Hepatic stellate cell (primary cell): Measurements from ENCODE around the gene IL1R1.
A peak's percentile ranks its signal among the peaks of the same experiment; 100 is the strongest.
"Not testable (repeated sequence)": the region's sequence is repeated elsewhere in the genome, so short reads cannot be mapped to it uniquely, and the experiment has no call there.

Experiments
- DNase-seq: peaks from one replicate; pipeline ENCODE4 v3.0.0; 2011; ENCODE audit warnings: low spot score

Gene IL1R1

DNA sequence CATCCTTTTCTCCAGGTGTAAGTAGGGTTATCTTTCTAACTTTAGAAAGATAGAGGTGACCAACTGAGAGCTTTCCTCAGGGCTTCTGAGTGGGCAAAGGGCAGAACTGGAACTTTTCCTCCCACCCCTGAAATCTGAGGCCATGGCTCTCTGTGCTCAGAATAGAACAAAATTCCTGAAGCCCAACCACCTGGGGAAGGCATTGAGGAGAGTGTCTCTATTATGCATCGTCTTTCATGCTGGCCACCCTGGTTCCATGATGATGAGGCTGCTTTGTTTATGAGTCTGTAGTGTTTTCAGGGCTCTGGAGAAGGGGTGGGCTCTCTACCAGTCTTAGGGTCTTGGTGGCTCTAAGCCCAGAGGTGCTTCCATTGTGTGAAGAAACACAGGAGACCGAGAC lies 30.7 kb upstream of the IL1R1 start:
- no peak for DNase-seq

DNA sequence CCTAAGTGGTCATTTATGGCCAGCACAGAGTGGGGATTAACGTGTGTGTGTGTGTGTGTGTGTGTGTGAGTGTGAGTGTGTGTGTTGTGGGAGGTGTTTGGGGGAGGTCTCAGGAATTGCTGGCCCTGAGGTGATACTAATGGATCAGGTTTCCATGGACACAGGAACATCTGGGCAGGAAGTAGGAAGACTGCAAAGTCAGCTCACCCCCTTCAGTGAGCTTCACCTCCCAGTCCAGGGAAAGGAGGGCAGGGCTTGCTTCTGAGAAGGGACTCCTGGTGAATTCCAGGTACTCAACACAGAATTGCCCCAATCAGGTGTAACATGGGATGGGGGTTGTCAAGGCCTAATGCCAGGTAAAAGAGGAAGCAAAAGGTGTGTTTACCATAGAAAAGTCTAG lies 30.3 kb upstream of the IL1R1 start:
- no peak for DNase-seq

DNA sequence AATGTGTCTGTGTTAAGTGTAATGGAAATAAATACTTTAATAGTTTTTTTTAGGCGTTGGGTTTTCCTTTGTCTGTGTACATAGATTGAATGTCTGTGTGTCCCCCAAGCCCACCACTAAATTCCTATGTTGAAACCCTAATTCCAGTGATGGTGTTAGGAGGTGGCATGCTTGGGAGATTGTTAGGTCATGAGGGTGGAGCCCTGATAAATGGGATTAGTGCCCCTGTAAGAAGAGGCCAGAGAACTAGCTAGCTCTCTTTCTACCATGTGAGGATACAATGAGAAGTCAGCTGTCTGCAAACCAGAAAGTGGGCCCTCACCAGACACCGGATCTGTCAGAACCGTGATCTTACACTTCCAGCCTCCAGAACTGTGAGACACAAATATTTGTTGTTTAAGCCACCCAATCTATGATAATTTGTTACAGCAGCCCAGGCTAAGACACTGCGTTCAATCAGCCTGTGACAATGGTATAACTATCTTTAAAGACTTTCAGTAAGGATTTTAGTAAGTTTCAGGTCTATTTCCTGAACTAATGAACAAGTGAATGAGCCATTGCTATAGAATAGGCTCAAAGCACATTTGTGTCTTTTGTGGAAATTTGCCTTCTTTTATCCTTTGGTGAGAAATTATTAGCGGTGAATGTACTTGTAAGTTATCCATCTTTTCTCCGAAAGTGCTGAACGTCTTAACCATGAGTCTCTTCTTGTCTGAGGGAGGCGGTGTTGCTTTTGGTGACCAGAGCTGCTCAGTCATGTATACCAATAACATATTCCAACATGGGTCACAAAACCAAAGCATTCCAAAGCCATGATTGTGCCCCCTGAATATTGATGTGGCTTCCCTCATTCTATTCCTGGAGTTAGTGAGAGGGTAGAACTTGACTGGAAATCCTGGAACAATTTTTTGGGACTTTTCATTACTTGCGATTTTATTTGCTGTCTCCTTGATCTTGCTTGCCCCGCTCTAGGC lies 29.6 kb upstream of the IL1R1 start:
- DNase-seq = peak; percentile 71

DNA sequence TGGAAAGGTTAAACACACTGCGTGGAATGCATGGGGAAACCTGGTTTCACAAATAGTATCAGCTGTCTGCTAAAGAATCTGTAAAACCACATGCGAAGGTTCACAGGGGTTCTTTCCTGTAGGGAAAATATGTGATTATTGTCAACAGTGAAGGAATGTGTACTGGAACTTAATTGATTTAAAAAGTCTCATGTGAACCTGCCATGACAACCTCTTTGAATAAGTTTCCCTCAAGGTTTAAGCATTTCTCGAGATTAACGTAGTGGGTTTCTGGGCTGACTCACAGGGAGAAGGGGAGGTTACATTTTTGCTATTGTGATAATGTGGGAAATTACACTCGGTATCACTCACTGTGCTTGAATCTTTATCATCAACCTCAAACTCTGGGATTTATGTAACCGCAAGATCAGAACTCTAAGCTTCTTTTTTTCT lies 28.2 kb upstream of the IL1R1 start:
- peak; percentile 29 for DNase-seq

DNA sequence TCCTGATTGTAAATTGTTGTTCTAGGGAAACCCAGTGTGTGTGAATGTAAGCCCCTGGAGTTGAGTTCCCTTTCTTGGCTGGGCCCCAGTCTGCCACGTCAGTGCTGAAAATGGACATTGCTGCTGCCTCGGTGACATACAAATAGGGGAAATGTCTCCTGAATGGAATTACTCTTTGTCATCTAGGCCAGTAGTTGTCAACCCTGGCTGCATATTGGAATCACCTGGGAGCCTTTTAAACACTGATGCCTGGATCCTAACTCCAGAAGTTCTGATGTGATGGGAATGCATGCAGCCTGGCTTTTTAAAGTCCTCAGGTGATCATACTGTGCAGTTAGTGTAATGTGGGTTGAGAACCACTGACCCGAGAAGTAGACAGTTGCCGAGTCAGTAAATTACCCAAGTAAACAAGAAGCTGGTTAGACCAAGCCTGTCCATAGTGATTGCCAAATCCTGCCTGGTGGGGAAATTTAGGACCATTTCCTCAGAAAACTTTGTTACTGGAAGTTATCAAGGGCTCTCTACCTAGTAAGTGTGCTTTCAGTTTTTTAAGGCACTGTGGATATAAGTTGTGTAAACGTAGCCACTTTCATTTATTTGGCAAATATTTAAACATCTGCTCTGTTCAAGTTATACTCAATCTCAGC lies 27.6 kb upstream of the IL1R1 start:
- DNase-seq = no peak

DNA sequence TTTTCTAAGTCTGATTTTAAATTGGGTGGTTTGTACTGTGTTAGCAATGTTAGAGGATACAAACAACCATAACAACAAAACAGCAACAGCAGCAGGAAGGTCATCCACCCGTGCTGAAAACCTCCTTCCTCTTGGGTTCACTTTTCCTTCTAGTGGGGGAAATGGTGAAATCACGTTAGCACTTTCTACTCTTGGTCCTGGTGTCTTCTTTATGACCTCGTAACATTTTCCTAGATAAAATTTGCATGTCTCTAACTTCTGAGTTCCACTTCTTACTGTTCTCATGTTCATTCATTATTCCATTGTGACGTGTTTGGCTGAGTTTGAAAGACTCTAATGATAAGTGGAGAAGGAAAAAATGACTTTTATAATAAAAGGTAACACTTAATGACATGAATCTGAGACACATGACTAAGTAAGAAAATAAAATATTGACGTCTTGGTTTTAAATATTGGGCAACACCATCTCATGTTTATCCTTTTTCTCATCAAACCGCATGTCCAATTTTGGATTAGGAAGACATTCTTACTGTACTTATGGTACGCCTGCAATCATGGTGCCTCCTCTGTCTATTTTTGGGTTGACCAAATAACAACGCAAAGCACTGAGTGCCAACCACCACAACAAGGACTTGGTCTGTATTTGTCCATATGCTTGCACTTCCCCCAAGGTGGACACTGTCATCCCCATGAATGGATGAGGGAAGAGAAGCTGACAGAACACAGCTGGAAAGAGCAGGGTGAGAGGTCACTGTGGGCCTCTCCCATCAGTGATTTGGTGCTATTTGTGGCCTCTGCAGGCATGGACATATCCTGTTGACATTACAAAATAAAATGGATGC lies 25.7 kb upstream of the IL1R1 start:
- DNase-seq = no peak

DNA sequence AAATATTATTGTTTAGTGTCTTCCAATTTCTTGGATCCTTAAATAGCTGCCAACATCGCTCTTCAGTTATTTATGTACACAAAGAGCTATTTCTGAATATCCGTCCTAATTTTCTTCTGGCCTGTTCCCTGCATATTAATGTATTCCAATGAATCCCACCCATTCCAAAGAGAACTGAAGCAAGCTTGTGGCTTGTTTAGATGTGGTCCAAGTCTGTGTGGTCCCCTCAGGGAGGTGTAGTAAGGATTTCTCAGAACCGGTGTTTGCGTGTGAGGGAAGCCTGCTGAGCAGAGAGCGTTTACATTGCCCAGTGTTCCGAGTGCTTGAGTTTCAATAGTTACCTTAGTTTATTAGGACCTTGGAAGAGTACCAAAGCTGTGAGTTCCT lies 25.1 kb upstream of the IL1R1 start:
- no peak for DNase-seq

DNA sequence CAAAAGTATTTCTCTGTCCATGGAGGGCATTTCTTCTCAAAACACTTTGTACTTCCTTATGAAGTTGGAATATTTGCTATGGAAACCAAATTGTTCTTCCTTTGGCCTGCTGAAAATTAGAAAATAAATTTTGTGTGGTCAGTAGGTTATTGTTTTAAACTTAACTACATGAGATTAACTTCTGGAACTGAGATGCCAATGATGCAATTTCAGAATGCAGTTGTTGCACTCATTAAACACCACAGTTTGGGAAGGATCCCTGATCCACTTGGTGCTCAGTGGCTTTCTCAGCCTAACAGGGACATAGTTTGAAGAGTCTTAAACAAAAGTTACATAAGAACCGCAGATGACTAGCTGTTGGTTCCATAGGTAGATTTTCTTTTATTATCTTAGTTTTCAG lies 23.3 kb upstream of the IL1R1 start:
- DNase-seq = no peak

DNA sequence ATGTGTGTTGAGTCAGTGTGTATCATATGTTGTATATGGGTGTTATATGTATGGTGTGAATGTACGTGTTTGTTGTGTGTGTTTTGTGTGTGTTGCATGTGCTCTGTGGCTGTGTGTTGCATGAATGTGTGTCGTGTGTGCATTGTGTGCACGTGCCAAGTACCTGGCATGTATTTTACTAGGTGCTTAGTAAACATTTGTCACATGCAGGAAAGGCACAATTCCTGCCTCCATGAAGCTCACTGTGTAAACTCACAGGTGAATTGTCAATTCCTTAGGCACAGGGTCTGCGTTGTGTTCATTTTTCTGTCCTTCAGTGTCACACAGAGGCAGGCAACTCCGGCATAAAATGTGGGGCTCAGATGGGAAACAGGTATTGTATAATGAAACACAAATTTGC lies 22.3 kb upstream of the IL1R1 start:
- no peak for DNase-seq

DNA sequence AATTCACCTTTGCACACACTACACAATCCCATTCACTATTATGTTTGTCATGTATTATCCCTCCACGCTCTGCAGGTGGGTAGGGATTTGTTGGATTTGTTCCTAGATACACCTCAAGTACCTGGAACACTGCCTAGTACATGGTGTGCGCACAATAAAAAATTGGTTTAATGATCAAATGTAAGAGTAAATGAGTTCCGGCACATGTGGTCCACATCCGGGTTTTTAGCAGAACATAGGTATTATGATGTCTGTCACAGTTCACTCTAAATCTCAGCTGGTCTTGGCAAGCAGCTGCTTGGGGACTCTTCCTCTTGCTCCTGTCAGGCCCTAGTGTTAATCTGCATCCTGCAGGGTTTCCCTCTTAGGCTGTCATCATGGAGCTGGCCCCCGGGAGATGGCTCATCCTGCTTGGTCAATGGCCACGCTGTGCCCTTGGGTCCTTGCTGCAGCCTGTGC lies 21.8 kb upstream of the IL1R1 start:
- no peak for DNase-seq

DNA sequence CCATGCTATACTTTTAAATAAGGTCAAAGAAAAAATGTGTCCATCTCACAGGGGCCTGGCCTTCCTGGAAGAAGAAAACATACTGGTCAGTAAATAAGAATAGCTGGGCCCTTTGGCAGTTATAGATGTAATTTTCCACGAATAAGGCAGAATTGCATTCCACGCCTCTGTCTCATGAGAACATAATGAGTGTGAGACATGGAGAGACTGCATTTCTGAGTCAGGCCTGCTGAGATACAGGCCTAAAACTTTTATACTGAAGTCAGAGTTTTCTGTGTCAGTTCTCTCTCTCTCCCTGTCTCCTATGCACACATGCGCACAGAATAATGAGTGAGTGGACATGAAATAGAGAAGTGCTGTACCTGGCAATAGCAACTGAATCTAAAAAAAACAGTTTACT lies 20.4 kb upstream of the IL1R1 start:
- peak; percentile 63 for DNase-seq

DNA sequence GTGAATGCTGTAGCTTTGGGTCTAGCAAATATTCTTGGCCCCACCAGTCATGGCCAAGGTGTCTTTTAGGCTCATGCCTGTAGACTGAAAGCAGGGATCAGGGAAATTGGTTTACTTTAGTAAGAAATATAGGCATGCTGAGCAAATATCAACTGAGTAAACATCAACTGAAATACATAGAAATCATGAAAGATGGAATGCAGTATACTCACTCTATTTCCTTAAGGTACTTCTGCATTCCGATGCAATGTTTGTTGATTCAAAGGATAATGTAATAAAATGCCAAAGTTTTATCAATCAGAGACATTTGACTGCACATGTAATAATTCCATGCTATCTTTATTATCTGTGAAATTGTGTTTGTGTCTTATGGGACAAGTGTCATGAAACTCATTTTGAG lies 19.6 kb upstream of the IL1R1 start:
- no peak for DNase-seq

DNA sequence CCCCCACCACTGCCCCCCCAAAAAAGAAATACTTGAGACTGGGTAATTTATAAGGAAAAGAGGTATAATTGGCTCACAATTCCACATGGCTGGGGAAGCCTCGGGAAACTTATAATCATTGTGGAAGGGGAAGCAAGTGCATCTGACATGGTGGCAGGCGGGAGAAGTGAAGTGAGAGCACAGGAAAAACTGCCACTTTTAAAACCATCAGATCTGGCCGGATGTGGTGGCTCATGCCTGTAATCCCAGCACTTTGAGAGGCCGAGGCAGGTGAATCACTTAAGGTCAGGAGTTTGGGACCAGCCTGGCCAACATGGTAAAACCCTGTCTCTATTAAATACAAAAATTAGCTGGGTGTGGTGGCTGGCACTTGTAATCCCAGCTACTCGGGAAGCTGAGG lies 18.1 kb upstream of the IL1R1 start:
- DNase-seq = not testable (repeated sequence)

DNA sequence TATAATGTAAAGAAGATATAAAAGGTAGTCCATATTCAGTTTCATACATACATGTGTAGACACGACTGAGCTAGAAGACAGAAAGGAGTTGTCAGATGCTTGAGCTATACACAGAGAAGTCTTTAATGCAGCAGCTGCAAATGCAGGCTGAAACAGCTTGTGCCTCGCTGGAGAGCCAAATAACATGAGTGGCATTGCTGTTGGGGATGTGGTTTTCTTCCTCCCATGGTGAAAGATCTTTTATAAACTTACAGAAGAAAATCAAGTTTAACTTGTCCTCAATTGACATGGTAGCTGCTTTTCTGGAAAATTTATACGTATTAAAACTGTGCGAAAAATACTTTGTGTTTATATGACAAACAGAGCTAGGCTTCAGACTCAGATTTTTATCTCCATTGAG lies 16.4 kb upstream of the IL1R1 start:
- DNase-seq = no peak

DNA sequence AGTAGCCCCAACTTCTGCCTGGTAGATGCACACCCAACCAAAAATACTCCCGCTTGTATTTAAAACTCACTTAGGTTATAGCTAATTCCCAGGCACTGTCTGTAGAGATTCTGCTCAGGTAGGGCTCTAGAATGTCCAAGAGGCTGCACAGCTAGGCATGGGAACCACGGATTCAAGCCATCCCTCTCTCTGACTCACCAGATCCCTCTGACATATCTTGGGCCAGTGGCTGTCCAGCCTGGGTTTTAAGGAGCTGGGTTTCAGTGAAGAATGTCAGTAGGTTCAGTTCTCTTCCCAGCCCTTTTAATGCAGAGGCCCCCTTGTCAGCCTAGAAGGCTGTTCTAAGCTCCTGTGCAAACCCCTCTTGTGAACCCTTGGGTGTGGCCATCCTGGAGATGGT lies 15.9 kb upstream of the IL1R1 start:
- no peak for DNase-seq

DNA sequence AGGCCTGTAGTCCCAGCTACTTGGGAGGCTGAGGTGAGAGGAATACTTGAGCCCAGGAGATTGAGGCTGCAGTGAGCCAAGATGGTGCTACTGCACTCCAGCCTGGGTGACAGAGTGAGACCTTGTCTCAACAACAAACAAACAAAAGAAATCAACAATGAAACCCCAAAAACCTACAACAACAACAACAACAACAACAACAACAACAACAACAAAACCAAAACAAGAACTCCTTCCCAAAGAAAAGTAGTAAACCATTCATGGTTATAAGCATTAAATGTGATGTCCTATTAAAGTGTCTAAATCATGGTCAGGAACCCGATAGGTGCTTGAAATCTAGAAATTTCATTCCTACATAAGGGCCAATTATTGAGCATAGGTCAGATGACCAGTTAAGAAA lies 13.5 kb upstream of the IL1R1 start:
- no peak for DNase-seq

DNA sequence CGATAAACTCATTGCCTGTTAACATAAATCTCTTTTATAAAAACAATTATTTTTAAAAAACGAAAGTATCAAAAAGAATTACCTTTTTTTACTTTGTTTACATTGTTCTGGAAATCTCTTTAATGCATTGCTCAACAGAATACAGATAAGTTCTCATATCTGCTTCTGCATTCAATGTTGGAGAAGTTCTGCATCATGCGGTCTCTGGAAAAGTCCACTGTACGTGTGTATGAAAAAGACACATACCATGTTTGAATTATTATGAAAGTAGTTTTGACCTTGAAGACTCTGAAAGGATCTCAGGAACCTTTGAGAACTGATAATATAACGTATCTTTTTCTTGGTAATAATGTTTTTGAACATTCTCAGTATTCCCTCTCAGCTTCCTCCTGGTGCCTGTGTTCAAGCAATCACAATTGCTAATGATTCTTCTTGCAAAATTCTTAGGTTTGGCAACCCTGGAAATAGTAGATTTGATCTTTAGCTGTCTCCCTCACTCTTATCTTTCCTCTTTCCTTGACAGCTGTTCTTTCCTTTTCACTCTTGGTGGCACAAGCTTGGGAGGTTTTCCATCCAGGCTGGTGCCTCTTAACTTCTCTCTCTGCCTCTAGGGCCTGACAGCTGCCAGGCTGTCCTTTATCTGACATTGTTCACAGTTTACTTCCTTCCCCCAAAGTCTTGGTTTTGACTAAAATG lies 12.4 kb upstream of the IL1R1 start:
- no peak for DNase-seq

DNA sequence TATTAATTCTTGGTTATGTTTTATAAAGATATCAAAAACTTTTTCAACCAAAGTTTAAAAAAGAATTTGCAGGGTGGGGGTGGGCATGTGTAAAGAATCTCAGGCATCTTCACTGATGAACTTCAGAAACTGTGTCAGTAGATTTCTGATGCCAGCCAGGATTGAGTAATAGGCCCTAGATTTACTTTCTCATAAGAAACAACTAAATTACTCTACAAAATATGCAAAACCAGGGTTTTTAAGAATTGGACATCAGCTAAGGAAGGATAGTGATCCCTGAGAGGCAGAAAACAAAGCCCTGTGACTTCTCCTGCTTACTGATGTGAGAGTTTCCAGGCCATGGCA lies 11.9 kb upstream of the IL1R1 start:
- no peak for DNase-seq

DNA sequence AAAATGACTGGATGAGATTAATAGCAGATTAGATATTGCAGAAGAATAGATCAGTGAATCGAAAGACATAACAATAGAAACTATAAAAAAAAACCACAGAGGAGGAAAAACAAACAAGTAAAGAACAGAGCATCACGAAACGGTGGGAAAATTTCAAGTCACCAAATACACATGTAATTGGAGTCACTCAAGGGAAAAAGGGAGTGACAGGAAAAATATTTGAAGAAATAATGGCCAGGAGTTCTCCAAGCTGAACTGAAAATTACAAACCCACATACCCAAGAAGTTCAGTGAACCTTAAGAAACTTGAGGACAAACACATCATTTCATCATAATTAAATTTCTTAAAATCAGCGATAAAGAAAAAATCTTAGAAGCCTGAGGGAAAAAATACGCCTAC lies 11.0 kb upstream of the IL1R1 start:
- no peak for DNase-seq

DNA sequence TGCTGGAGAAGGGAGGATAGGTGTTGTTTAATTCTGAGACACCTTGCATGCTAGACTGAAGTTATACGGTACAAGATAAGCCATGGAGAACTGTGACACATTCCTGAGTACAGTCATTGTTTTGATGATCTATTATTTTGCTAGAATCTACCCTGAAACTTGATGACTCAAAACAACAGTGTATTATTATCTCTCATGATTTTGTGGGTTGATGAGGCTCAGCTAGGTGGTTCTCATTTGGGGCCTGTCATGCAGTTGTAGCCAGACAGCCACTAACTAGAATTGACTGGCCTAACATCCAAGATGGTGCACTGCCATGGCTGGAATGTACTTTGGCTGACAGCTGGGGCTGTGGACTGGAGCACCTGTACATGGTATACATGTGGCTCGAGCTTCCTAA lies 5.4 kb upstream of the IL1R1 start:
- DNase-seq = no peak

DNA sequence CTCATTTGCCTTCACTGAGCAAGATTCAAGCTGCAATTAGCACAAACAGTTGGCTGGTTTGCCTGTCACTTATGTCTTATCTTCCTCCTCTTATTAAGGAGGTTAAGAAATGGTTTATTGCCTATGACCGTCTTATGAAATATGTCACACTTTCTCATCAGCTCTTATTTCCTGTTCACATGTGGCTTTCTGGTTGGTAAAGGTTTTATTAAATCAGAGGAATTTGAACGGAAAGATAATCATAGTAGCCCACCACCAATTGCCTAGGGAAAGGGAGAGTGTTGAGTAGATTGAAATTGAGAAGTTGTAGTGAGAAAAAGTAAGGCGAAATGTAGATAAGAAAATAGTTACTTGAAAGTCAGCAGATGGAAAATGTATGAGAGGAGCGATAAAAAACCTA lies 4.2 kb upstream of the IL1R1 start:
- no peak for DNase-seq

DNA sequence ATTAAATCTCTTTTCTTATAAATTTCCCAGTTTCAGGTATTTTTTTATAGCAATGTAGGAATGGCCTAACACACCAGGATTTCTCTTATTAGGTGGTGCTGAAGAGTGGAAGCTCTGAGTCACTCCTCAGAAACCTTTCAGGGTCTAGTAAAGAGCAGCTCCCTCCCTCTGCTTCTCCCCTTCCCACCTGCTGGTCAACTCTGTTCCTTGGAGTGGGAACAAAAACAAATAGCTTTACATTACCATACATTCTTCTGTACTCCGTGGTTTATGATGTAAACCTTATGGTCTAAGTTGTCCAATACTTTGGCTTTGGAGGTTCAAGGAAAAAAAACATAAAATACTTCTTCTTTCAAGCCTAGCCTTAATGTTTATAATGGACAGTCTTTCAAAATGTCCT lies 2.7 kb upstream of the IL1R1 start:
- no peak for DNase-seq
